DMS 273 treated with DMSO at 0.1 percent for 48 hours (cell line): ENCODE measurements around the gene PRDM16.
A peak's percentile ranks its signal among the peaks of the same experiment; 100 is the strongest.

Experiments used
- DNase-seq: peaks from one replicate; lab custom pipeline; 2025; lab: John Stamatoyannopoulos, UW

Gene PRDM16

GRCh38 chr1:3306583-3307291, 237.7 kb downstream of the PRDM16 start:
- DNase-seq: no peak

GRCh38 chr1:3307359-3307758, 238.4 kb downstream of the PRDM16 start:
- no peak for DNase-seq

GRCh38 chr1:3308053-3308452, 239.1 kb downstream of the PRDM16 start:
- no peak for DNase-seq

- DNase-seq: no peak
These were observed 241.9 kb downstream of the PRDM16 start for GRCh38 chr1:3310718-3311400.

- no peak for DNase-seq
These were observed 242.7 kb downstream of the PRDM16 start for GRCh38 chr1:3311711-3312110.

- no peak for DNase-seq
These were observed 243.4 kb downstream of the PRDM16 start for GRCh38 chr1:3312310-3312897.

- no peak for DNase-seq
These were observed 244.0 kb downstream of the PRDM16 start for GRCh38 chr1:3312898-3313575.

GRCh38 chr1:3313576-3313950, 244.6 kb downstream of the PRDM16 start:
- no peak for DNase-seq

GRCh38 chr1:3314491-3315381, 245.7 kb downstream of the PRDM16 start:
- DNase-seq: no peak

GRCh38 chr1:3315399-3316339, 246.7 kb downstream of the PRDM16 start:
- DNase-seq: no peak

GRCh38 chr1:3316340-3316943, 247.4 kb downstream of the PRDM16 start:
- no peak for DNase-seq

- no peak for DNase-seq
These were observed 248.5 kb downstream of the PRDM16 start for GRCh38 chr1:3317456-3317855.

- DNase-seq: no peak
These were observed 249.3 kb downstream of the PRDM16 start for GRCh38 chr1:3318329-3318728.

- DNase-seq: peak; percentile 31
These were observed 250.9 kb downstream of the PRDM16 start for GRCh38 chr1:3319874-3320245.

- DNase-seq: no peak
These were observed 251.5 kb downstream of the PRDM16 start for GRCh38 chr1:3320246-3321152.

- DNase-seq: no peak
These were observed 252.8 kb downstream of the PRDM16 start for GRCh38 chr1:3321559-3322449.

- no peak for DNase-seq
These were observed 253.5 kb downstream of the PRDM16 start for GRCh38 chr1:3322450-3323020.
